Osteocyte (in vitro differentiated cells): ENCODE results near the gene NUF2. TPM values are rescaled to one million over a fixed set of nuclear protein-coding genes. Genes with fewer than 3 reads are reported as not detected.

Experiments used
- DNase-seq: peaks from one replicate; pipeline ENCODE4 v3.0.0; 2021; ENCODE audit warnings: mixed read lengths; ENCODE audit not compliant: unreplicated experiment; ENCODE audit errors: extremely low spot score
- H3K27ac Mint-ChIP-seq: one replicate; pipeline ENCODE4 v1.8.0; 2021; ENCODE audit warnings: mild to moderate bottlenecking, mixed read lengths; ENCODE audit not compliant: unreplicated experiment
- H3K27me3 Mint-ChIP-seq: one replicate; pipeline ENCODE4 v1.8.0; 2021; ENCODE audit warnings: mixed read lengths; ENCODE audit not compliant: unreplicated experiment
- H3K36me3 Mint-ChIP-seq: one replicate; pipeline ENCODE4 v1.8.0; 2021; ENCODE audit warnings: mixed read lengths; ENCODE audit not compliant: unreplicated experiment
- H3K4me1 Mint-ChIP-seq: one replicate; pipeline ENCODE4 v1.8.0; 2021; ENCODE audit warnings: mixed read lengths; ENCODE audit not compliant: unreplicated experiment
- H3K4me3 Mint-ChIP-seq: one replicate; pipeline ENCODE4 v1.8.0; 2021; ENCODE audit warnings: mild to moderate bottlenecking, moderate library complexity, mixed read lengths; ENCODE audit not compliant: unreplicated experiment
- H3K9me3 Mint-ChIP-seq: one replicate; pipeline ENCODE4 v1.8.0; 2021; ENCODE audit warnings: mixed read lengths; ENCODE audit not compliant: unreplicated experiment
- CTCF ChIP-seq: fragments of 200-600 bp; sonication (generic); IDR thresholded peaks from 2 replicates; pipeline ENCODE4 v1.5.0; 2021; ENCODE audit warnings: antibody characterized with exemption, mild to moderate bottlenecking, moderate library complexity
- total RNA-seq: library from RNA; stranded (reverse); gene quantifications from 2 replicates; pipeline ENCODE4 v1.2.1, GENCODE V29; 2021

The NUF2 gene
- total RNA-seq, 1 donor from 2014 or later: 5.2 TPM

GRCh38 chr1:163378554-163378953, 56.8 kb downstream of the NUF2 start:
- TF ChIP-seq CTCF: no peak
- no peak overlapping the region for H3K4me3 Mint-ChIP-seq
- H3K9me3 Mint-ChIP-seq: no peaks in the 10 kb centered on the region
- no peaks in the 10 kb centered on the region for H3K36me3 Mint-ChIP-seq
- no peak for DNase-seq
- no peaks in the 10 kb centered on the region for H3K4me1 Mint-ChIP-seq
- H3K27ac Mint-ChIP-seq: no peak overlapping the region
- H3K27me3 Mint-ChIP-seq: peaks cover 76% of the 10 kb centered on the region

GRCh38 chr1:163379801-163380200, 58.0 kb downstream of the NUF2 start:
- H3K4me1 Mint-ChIP-seq: no peaks in the 10 kb centered on the region
- H3K27me3 Mint-ChIP-seq: peaks cover 73% of the 10 kb centered on the region
- TF ChIP-seq CTCF: no peak
- H3K4me3 Mint-ChIP-seq: no peak overlapping the region
- DNase-seq: no peak
- H3K36me3 Mint-ChIP-seq: no peaks in the 10 kb centered on the region
- H3K9me3 Mint-ChIP-seq: no peaks in the 10 kb centered on the region
- H3K27ac Mint-ChIP-seq: no peak overlapping the region

GRCh38 chr1:163381487-163382184, 59.9 kb downstream of the NUF2 start:
- TF ChIP-seq CTCF: no peak
- H3K27ac Mint-ChIP-seq: no peak overlapping the region

GRCh38 chr1:163382395-163382794, 60.6 kb downstream of the NUF2 start:
- no peaks in the 10 kb centered on the region for H3K9me3 Mint-ChIP-seq
- no peaks in the 10 kb centered on the region for H3K4me1 Mint-ChIP-seq
- no peak for TF ChIP-seq CTCF
- H3K4me3 Mint-ChIP-seq: no peak overlapping the region
- H3K27me3 Mint-ChIP-seq: peaks cover 68% of the 10 kb centered on the region
- no peak overlapping the region for H3K27ac Mint-ChIP-seq
- no peaks in the 10 kb centered on the region for H3K36me3 Mint-ChIP-seq
- no peak for DNase-seq

More at GRCh38 chr1:163381487-163382184, 59.9 kb downstream of the NUF2 start:
- H3K36me3 Mint-ChIP-seq: no peaks in the 10 kb centered on the region
- H3K9me3 Mint-ChIP-seq: no peaks in the 10 kb centered on the region
- peaks cover 68% of the 10 kb centered on the region for H3K27me3 Mint-ChIP-seq
- no peak overlapping the region for H3K4me3 Mint-ChIP-seq
- H3K4me1 Mint-ChIP-seq: no peaks in the 10 kb centered on the region
- no peak for DNase-seq

- no peak for DNase-seq
- Mint-ChIP-seq H3K27ac (no peak overlapping the region), H3K4me3 (no peak overlapping the region), H3K9me3 (no peaks in the 10 kb centered on the region), H3K36me3 (no peaks in the 10 kb centered on the region), H3K27me3 (peaks cover 73% of the 10 kb centered on the region), H3K4me1 (no peaks in the 10 kb centered on the region)
- TF ChIP-seq CTCF: no peak
These were observed 65.4 kb downstream of the NUF2 start for GRCh38 chr1:163387146-163387545.
